GM21526 (cell line): Measurements from ENCODE around the gene GASK1A.

Source experiments
- ATAC-seq: cut with Tn5 transposase; IDR thresholded peaks from one replicate; pipeline ENCODE4 v1.9.1; 2021; ENCODE audit warnings: moderate library complexity; ENCODE audit not compliant: unreplicated experiment, low FRiP score

GASK1A gene

DNA sequence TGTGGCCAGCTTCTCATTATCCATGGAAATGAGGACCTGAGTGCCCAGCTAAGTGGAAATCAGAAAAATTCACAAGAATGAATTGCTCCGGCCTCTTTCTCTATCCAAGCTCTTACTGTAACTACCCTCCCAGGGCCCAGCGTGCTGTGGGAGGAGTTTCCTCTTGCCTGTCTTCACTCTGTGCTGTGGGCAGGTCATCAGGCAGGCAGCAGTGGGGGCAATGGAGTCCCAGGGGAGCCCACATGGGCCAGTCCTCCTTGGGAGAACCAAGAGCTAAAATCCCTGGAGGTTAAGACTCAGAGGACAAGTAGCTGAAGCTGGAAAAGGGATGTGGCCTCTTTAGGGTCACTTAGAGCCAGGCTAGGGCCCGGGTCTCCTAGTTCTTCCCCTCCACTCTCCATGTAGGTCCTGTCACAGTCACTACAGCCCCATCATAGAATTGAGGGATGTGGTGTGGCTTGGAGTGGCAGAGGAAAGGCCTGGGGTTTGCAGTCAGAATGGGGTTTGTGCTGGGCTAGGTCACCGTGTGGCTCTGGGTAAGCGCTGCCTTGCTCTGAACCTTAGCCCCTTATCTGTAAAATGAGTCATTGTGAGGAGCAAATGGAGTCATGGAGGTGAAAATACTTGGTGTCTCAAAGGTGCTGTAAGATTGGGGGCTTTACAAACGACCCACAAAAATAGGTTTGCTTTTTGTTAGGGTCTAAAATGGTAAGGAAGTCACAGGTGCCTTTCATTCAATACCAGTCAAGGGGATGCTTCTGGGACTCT is 3.7 kb downstream of the GASK1A start:
- ATAC-seq, result no peak

DNA sequence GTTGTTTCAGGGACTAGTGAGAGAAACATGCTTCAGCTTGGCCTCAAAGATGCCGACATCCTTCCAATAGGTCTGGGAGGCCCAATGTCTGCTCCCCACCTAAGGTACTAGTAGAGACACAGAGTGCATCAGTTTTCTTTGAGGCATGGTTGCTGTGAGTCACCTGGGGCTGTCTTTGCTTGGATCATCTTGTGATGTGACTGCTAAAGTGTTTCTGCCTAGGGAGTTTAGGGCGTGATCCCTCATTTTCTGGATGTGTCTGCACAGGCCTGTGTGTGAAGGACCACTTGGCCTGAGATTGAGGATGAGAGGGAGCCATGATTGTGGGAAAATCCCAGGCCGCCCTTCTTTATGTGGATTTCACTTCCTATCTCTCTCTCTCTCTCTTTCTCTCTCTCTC is 4.8 kb downstream of the GASK1A start:
- no peak for ATAC-seq

DNA sequence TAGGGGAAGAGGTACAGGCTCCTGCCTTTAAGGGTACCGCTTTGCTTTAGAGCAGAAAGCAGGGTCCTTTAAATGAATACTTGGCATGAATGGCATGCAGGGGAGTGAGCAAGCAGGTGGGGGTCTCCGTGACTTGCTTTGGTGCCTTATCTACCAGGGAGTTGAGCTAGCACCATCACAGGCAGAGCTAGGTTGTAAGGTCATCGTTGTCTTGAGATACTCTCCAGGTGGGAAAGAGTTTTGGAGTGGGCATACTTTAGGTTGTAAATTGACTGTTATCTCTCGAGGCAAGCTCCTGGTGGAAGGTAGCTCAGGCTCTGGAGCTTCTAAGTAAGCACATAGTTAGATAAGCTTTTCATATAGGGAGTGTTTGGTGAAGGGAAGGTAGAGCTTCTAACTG is 5.6 kb downstream of the GASK1A start:
- no peak for ATAC-seq

DNA sequence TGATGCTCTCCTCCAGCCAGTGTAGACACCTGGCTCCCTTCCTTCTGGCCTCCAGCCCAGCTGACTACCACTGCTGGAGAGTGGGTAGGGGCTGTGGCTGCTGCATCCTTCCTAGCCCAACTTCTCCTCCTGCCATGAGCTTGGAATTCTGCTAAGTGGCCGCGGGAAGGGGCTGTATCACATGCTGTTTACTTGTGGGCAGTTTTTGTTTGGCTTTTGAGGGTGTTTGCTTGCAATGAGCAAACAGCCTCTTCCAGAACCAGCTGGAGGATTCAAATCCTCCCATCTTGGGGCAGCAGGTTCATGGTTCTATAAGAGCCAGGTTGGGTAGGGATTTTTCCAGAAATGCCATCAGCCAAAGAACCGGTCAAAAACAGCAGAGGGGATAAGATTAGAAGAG is 9.0 kb downstream of the GASK1A start:
- no peak for ATAC-seq

DNA sequence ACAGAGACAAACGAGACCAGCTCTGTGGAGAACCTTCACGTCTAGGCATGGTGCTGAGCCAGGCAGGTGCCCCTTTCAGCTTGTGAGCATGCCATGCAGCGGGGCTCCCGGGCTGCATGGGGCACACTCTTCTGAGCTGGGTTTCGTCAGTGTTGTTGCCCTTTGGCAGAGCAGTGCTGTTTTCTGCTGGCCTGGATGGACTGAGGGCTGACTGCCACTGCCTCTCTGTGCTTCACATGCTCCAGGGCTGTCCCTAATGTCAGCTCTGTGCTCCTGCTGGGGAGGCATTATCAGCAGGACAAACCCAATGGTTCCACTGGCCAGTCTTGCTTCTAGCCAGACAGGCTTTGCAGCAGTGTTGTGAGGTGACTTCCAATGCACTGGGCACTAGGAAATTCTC is 9.5 kb downstream of the GASK1A start:
- no peak for ATAC-seq

DNA sequence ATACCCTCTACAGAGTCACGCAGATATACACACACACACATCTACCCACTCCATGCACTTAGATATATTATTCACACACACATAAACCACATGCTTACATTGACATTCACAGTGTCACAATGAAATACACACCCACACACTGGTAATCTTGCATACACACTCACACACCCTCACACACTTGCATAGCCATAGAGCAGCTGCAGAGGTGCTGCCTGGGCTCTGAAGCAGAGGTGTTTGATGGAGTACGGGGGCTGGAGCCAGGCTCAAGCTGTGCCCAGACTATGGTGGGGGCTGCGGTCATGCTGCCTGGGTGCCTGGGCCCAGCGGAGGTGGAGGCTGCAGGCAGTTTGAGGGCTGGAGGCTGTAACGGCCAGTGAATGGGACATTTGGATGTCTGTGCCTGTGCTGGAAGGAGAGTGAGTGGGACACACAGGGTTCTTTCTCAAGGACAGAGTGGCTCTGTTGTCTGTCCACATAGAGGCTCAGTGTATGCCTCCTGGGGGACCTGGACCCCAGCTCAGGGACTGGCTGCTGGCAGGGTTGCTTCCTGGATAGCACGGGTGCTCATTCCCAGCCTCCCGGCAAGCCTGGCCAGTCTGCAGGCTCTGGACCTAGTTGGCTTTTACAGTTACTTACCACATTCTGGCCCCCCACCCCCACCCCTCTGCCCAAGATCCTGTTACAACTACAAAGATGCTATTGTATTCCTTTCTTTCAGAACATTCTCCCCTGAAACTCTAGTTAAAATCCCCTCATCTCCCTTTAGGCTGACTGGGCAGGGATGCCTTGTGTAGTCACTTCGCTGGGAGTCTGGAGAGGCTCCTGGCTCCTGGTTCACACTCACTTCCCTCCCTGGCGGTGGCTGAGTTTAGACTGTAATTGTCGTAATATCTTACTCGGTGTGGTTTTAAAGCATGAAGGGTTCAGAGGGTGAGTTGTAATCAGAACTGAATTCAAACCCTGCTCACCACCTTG is 12.5 kb downstream of the GASK1A start:
- no peak for ATAC-seq

DNA sequence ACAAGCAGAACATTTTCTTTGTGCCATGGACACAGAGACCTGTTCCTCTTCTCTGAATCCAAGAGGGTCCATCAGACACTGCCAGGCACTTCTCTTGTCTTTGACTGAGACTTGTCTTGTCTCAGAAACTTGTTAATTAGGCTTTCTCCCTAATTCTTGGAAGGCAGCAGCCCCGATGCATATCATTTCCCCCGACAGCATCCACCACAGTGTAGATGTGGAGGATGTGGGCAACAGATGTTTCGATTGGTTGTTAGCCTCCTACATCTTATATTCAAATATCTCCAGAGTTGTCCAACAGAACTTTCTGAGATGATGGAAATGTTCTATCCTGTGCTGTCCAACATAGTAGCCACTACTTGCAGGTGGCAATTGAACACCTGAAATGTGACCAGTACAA is 15.5 kb downstream of the GASK1A start:
- no peak for ATAC-seq

DNA sequence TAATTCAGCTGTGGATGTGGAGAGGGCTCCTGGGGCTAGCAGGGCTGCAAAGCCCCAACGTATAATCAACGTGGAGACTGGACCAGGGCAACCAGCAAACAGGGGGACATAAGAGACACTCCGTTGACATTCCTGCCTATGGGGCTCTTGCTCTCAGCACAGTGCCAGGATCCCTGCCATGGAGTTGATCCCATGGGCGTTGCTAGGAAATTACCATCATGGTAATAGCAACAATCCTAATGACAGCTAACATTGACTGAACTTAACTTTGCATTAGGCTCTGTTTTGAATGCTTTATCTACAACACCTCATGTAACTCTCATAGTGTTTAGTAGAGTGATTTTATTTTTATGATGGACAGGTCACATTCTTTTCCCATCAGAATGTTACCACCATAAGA is 16.9 kb downstream of the GASK1A start:
- no peak for ATAC-seq

DNA sequence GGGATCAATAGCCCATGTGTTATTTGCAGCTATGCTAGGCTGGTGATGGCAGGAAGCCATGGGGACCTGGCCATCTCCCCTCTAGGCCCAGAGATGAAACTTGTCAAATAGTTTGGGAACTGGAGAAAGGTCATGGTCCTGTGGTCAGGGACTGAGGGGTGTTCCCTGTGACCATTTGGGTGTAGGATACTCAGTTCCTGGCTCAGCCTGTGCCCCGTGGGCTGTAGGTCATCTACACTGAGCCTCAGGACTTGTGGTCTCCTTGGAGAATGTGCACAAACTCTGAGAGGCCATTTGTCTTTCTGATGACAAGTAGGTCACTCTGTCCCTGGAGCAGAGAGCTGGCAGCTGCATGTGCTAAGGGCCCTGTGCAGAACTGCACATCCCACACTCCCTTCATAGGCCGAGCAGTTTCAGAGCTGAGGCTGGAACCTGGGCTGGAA is 17.5 kb downstream of the GASK1A start:
- no peak for ATAC-seq

DNA sequence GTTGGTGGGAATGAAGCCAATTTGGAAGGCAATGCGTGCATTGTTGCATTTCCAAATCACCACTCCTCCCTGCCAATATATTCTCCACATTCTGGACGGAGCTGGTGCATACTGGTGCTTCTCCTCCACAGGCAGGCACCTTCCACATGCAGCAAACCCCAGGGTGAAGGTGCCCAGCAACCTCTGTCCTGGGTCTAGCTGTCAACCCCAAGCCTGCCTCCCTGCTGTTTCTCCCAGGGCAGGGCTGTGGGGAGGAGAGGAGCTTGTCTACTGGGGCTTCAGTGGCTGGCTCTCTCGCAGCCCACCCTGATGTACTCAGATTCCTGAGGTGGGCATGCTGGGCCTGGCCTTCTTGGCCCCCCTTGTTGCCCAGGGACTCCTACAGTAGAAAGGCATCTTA is 20.1 kb downstream of the GASK1A start:
- no peak for ATAC-seq

DNA sequence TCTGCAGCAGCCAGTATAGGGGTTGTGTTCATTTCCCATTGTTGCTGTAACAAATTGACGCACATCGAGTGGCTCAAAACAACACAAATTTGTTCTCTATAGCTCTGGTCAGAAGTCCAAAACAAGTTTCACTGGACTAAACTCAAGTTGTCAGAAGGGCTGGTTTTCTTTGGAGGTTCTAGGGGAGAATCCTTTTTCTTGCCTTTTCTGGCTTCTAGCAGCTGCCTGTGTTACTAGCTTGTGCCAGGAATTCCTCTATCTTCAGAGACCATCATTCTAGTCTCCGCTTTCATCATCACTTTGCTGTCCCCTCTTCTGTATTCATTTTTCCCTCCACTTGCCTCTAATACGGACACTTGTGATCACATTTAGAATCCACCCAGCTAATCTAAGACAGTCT is 20.5 kb downstream of the GASK1A start:
- no peak for ATAC-seq

DNA sequence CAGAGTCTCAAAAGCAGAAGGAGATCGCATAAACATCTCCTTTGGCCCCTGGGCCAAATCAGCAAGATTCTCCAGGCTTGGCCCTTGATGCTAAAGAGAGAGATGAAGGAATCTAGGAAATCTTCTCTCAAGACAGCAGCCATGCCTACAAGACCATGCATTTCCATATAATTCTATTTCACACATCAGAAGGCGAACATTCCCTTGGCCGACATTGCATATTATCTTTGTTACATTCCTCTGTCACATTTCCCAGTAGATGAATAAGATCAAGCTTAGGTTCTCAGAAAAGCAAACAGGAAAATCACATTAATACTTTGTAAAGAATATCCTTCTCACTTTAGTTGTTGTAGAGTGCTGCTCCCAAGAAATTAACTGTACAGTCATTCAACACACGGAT is 21.3 kb downstream of the GASK1A start:
- no peak for ATAC-seq

DNA sequence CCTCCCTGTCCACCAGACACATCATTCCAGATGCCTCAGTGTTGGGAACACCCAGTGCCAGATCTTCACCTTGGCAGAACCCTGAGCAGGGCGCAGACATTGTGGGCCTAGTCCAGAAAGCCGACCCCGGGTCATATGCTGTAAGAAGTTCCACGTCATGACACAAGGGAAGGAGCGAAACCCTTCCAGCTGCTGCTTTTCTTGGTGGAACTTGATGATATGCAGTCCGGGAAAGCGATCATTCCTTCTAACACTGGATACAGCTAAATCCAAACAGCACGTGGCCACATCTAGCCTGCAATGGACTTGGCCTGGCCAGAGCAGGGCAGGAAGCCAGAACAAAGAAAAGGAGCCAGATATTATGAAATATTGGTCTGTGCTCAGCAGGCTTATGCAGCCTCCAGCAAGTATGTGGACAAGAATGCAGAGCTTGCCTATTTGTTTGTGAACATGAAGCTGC is 22.0 kb downstream of the GASK1A start:
- ATAC-seq, result no peak

DNA sequence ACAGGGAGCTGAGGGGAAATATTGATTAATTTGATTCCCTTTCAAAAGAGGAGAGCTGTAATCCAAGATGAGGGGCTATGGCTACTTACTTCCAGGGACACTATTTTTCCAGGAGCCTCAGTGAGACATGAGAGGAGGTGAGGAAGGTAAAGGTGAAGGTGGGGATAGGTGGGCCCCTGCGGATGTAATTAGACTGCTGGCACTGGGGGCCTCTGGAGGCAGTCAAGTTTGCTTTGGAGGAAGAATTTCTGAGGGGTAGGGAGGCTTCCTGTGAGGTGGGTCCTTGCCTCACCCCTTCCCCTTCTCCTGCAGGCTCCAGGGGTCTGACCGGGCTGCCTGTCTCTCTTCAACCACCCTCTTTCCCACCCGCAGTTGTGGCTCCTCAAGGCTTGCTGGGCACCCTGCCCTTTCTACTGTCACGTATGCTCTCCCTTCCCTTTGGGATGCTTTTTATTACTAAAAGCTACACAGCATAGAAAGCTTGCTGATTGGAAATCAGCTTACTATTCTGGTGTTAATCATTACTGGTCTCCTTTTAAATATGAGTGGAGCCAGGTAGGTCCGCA is 22.5 kb downstream of the GASK1A start:
- no peak for ATAC-seq

DNA sequence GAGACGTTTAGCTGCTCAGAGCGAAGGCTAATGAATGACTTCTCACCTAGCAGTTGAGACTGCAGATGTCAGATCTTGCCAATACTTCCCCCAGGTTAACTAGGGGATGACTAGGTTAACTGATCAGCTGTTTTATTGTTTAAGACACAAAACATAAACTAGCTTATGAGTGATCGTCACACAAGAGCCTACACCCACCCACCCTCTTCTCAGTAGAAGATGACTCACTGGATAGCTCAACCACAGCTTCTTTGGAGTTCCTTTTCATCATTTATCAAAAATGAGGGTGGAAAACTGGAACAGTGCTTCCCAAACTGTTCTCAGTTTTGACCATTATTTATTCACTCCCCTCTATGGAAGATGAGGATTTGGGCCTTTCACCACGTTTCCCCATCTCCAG is 25.2 kb downstream of the GASK1A start:
- ATAC-seq, result no peak

DNA sequence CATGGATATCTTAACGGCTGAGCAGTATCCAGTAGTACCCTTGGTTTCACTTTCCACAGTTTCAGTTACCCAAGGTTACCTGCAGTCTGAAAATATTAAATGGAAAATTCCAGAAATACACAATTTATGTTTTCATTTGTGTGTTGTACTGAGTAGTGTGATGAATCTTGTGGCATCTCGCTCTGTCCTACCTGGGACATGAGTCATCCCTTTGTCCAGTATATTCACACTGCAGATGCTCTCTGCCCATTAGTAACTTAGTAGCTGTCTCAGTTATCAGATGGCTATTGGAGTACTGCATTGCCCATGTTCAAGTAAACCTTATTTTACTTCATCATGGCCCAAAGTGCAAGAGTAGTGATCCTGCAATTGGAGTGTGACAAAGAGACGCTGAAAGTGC is 26.1 kb downstream of the GASK1A start:
- ATAC-seq, result no peak

DNA sequence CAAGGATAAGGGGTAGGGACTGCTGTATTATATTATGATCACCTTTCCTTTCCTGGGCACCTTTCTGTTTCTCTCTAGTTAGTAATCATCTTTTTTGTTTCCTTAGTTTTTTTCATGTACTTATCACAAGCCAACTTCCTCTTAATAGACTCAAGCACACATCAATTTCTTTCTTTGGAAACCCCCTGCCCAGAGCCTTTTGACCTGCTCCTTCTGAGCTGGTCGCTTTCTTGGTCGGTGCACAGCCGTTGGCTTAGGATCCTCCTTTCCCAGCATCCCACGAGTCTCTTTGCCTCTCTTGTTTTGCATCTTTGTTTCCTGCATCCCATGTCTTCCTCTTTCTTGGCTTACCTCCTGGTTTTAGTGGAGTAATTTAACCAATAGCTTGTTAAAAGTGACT is 26.9 kb downstream of the GASK1A start:
- no peak for ATAC-seq

DNA sequence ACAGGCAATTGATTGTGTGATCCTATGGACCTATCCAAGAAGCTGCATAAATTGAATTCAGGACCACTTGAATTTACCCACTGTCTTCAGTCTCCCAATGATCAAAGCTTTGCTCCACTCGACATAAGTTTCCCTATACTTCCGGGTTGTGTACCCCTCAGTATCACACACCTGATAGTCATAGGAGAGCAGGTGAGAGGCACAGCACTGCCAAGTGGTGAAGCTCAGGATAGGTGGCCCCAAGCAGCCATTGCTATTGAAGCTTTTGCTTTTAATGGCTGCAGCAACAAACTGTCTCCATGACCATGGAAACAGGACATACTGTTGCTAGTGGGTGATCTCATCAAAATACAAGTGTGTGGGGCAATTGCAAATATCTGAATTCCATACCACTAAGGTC is 27.7 kb downstream of the GASK1A start:
- ATAC-seq, result no peak

DNA sequence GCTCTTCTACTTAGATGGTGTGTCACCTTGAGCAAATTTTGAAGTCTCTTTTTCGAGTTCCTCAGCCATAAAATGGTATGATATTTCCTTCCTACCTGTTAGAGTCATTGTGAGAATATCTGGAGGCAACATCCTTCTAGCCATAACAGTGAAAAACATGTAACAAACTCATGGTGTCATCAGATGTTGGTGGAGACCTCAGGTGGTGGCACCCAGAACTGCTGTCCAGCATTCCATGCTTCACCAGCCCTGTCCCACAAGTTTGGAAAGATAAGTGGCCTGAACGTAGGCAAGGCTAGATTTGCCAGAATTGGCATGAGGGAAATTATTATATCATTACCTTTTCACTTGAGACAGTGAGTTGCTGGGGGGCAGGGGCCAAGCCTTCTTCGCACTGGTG is 30.4 kb downstream of the GASK1A start:
- ATAC-seq, result no peak

DNA sequence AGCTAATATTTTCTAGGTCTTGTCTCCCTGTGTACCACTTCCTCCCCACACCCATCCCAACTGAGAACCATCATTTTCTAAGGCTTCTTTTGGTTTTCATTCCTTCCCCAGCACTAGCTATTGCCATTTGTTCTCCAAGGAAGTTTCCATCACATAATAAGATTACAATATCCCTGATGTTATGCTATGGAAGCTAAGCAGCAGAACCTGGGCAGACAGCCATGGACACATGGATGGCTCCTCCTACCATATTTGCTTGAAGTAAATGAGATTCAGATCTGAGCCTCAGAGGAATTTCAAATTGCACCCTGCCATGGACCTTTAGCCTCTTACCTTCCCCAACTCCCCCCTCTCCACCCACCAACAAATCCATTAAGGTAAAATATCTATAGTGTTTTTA is 31.5 kb downstream of the GASK1A start:
- ATAC-seq, result no peak

DNA sequence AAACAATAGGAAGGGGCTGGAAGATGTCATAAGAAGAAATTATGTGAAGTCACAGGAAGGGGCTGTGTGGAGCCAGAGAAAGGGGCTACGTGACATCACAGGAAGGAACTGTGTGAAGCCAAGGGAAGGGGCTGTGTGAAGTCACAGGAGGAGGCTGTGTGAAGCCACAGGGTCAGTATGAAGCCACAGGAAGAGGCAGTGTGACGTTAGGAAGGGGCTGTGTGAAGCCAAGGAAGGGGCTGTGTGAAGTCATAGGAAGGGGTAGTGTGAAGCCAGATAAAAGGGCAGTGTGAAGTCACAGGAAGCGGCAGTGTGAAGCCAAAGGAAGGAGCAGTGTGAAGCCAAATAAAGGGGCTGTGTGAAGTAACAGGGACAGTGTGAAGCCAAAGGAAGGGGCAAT is 32.5 kb downstream of the GASK1A start:
- ATAC-seq, result no peak
